GM12878 (cell line): ENCODE data around the gene CDKL1. TPM values are rescaled to one million over a fixed set of nuclear protein-coding genes. Genes with fewer than 3 reads are reported as not detected.
A peak's percentile ranks its signal among the peaks of the same experiment; 100 is the strongest.

Source experiments
- ATAC-seq: fragments of 200-7000 bp; cut with Tn5 transposase; 3 replicates; pipeline ENCODE4 v1.9.1; 2020; ENCODE audit warnings: mild to moderate bottlenecking, moderate library complexity
- BruUV-seq: library from RNA; stranded (reverse); fragments of 400-500 nt; replicated peaks from 2 replicates; lab custom pipeline; 2021; lab: Mats Ljungman, UMichigan
- CTCF ChIA-PET: fragments of 300-600 bp; sonication (Branson Sonifier 250); formaldehyde crosslinking; extraction: SDS; loops from one replicate; lab custom pipeline; 2021; ENCODE audit warnings: inconsistent platforms; lab: Yijun Ruan, JAX
- POLR2A ChIA-PET: fragments of 350-600 bp; formaldehyde crosslinking; extraction: SDS; loops from one replicate; lab custom pipeline; 2021; ENCODE audit warnings: inconsistent platforms; lab: Charles Lee
- RAD21 ChIA-PET: fragments of 300-600 bp; sonication (Branson Sonifier 250); formaldehyde crosslinking; loops from one replicate; lab custom pipeline; 2023; ENCODE audit warnings: antibody characterized with exemption; ENCODE audit not compliant: unreplicated experiment; lab: Charles Lee
- SMC1A ChIA-PET: fragments of 300-600 bp; sonication (Branson Sonifier 250); formaldehyde crosslinking; loops from one replicate; lab custom pipeline; 2023; ENCODE audit not compliant: unreplicated experiment, uncharacterized antibody; lab: Charles Lee
- DNase-seq: peaks from one replicate; pipeline ENCODE4 v3.0.0-alpha.2; 2011; ENCODE audit warnings: low read depth, low spot score
- FAIRE-seq: peaks from 3 replicates; lab custom pipeline; 2011; peaks lifted over from hg19 to GRCh38; lab: Jason Lieb, UNC
- H2AFZ ChIP-seq: 2 replicates; pipeline ENCODE4 v1.6.0; 2011; ENCODE audit warnings: low read depth, low read length, control low read depth; ENCODE audit not compliant: control insufficient read depth
- H3K27ac ChIP-seq: 2 replicates; pipeline ENCODE4 v1.5.1; 2011; ENCODE audit warnings: control low read depth; ENCODE audit not compliant: control insufficient read depth, insufficient read depth
- H3K27me3 ChIP-seq, 2 experiments: replicated peaks in 1 of 2; 2 replicates each; pipeline versions ENCODE4 v1.6.0 to v1.6.1; 2011; ENCODE audit warnings: low read length in 1 of 2; ENCODE audit not compliant: control insufficient read depth in 2 of 2, insufficient read depth in 2 of 2
- H3K36me3 ChIP-seq, 2 experiments: 2 replicates each; pipeline ENCODE4 v1.5.1; 2011; ENCODE audit warnings: low read length in 1 of 2; ENCODE audit not compliant: control insufficient read depth in 2 of 2, insufficient read depth in 2 of 2
- H3K4me1 ChIP-seq: 2 replicates; pipeline ENCODE4 v1.6.1; 2011; ENCODE audit warnings: mild to moderate bottlenecking, low read length, moderate library complexity, mixed read lengths; ENCODE audit not compliant: control insufficient read depth, insufficient read depth
- H3K4me2 ChIP-seq: 2 replicates; pipeline ENCODE4 v1.6.0; 2011; ENCODE audit warnings: control low read depth; ENCODE audit not compliant: control insufficient read depth, insufficient read depth
- H3K4me3 ChIP-seq: fragments of 200-600 bp; sonication (generic); 2 replicates; pipeline ENCODE4 v1.5.1; 2016
- H3K79me2 ChIP-seq: 2 replicates; pipeline ENCODE4 v1.6.0; 2011; ENCODE audit warnings: low read length; ENCODE audit not compliant: control insufficient read depth, insufficient read depth
- H3K9ac ChIP-seq: 2 replicates; pipeline ENCODE4 v1.8.0; 2011; ENCODE audit warnings: low read length, control low read depth, mixed read lengths; ENCODE audit not compliant: control insufficient read depth, insufficient read depth
- H3K9me3 ChIP-seq: replicated peaks from 3 replicates; pipeline ENCODE4 v1.5.1; 2011; ENCODE audit warnings: mild to moderate bottlenecking, low read length; ENCODE audit not compliant: control insufficient read depth, insufficient read depth
- H4K20me1 ChIP-seq: 2 replicates; pipeline ENCODE4 v1.6.0; 2011; ENCODE audit not compliant: control insufficient read depth, insufficient read depth
- NFXL1 ChIP-seq: fragments of 450-650 bp; IDR thresholded peaks from 2 replicates; pipeline ENCODE4 v1.6.1; 2017; ENCODE audit warnings: antibody characterized with exemption, mild to moderate bottlenecking, borderline replicate concordance
- RAD21 ChIP-seq: IDR thresholded peaks from 2 replicates; pipeline ENCODE4 v1.6.1; 2011; ENCODE audit warnings: mild to moderate bottlenecking, low read depth, low read length, moderate library complexity; ENCODE audit not compliant: insufficient read depth
- SMARCA5 ChIP-seq: fragments of 450-650 bp; IDR thresholded peaks from 2 replicates; pipeline ENCODE4 v1.6.1; 2017; ENCODE audit warnings: mild to moderate bottlenecking
- SREBF1 ChIP-seq: IDR thresholded peaks from 2 replicates; pipeline ENCODE4 v1.6.1; 2012; ENCODE audit warnings: mild to moderate bottlenecking, low read length
- YY1 ChIP-seq: IDR thresholded peaks from 2 replicates; pipeline ENCODE4 v1.6.1; 2011; ENCODE audit warnings: low read depth, mild to moderate bottlenecking, low read length
- ZNF687 ChIP-seq: fragments of 450-650 bp; IDR thresholded peaks from 2 replicates; pipeline ENCODE4 v1.6.1; 2017; ENCODE audit warnings: mild to moderate bottlenecking, moderate library complexity
- WGBS: methylation state at CpG from one replicate; pipeline ENCODE4 v1.1.6; 2016; ENCODE audit warnings: low lambda C conversion rate; ENCODE audit not compliant: insufficient replicate concordance, insufficient coverage; ENCODE audit errors: missing lambda C conversion rate; 5-methylcytosine and 5-hydroxymethylcytosine counted together
- in situ Hi-C: fragments of 300-500 bp; cut with MboI; formaldehyde crosslinking; loops from 9 replicates; pipeline ENCODE4 v1.14.3; 2018; ENCODE audit warnings: mixed read lengths
- intact Hi-C: fragments of 100-400 bp; cut with micrococcal nuclease; formaldehyde crosslinking; loops from one replicate; pipeline ENCODE4 v1.14.2; 2022; ENCODE audit not compliant: unreplicated experiment
- polyA plus RNA-seq, 11 experiments: library from polyadenylated mRNA; depleted of rRNA in 4 of 11; unstranded in 6 of 11; stranded (reverse) in 5 of 11; fragments of >200 nt; fragmentation: Nextera tagmentation in 4 of 11; fragmentation: Illumina TruSeq in 1 of 11; extraction: Ambion mirVana in 4 of 11; extraction: Trizol in 1 of 11; gene quantifications; 1 replicate in 1 of 11; 2 replicates in 10 of 11; pipeline versions ENCODE4 v1.2.1 to v1.2.3, GENCODE V29; 2011 to 2016; ENCODE audit warnings: inconsistent platforms in 2 of 11, missing spikeins in 2 of 11, low read depth in 1 of 11
- total RNA-seq, 4 experiments: library from RNA; depleted of rRNA in 3 of 4; stranded (reverse); fragments of >200 nt in 3 of 4; fragmentation: Illumina TruSeq in 1 of 4; extraction: Trizol in 1 of 4; gene quantifications; 2 replicates each; pipeline versions ENCODE4 v1.2.1 to v1.2.3, GENCODE V29; 2013 to 2021
- TF ChIP-seq, protein P1 (sequence below): IDR thresholded peaks from 2 replicates; pipeline ENCODE4 v1.6.1; 2012; ENCODE audit warnings: low read depth, low read length, improper control_type of control experiment
- TF ChIP-seq, protein P2 (sequence below), 3 experiments: IDR thresholded peaks in 2 of 3; conservative IDR thresholded peaks in 1 of 3; 2 replicates each; pipeline ENCODE4 v1.5.1; 2011; ENCODE audit warnings: low read depth in 3 of 3, low read length in 3 of 3, mild to moderate bottlenecking in 3 of 3, control low read depth in 2 of 3, moderate library complexity in 2 of 3, inconsistent platforms in 1 of 3, mixed read lengths in 1 of 3; ENCODE audit not compliant: control insufficient read depth in 2 of 3, insufficient read depth in 1 of 3; ENCODE audit errors: extremely low read depth in 1 of 3

Gene CDKL1
- total and polyA plus RNA-seq, 10 of the 15 experiments (the other 5 are each of a cell fraction or from before 2014, with no cell fraction given): 9.0 to 19.0 (median 11.1) TPM

DNA sequence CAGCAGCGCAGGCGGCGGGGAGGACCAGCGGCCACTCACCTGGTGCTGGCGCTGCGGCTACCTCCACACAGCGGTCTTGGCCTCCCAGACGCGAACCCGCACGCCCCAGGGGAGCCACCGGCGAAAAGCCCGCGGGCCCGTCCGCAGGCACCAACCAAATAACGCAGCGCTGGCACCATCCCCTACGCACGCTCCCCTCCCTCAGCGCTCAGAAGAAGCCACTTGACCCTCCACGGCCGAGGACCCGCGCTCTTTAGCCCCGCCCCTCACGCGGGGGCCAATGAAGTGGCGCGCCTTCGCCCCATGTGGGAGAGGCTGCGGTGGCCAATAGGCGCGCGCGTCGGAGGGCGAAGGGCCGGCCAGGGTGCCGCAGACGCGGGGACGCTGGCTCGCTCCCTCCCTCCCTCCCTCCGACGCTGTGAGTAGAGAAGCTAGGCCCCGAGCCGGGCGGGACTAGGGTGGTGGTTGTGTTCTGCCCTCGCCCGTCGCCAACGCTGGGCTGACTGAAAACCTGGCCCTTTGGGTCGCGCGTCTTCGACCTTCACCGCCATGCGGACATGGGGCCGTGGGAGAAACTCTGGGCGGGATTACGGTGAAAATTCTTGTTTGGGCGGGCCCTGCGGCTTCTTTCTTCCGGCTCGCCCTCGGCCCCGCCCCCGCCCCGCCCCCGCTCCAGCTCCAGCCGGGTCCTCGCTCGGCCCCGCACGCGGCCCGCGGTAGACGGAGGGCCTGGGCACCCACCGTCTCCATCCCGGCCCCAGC, 84.5 kb downstream of the CDKL1 start, which contains the start of the genes DMAC2L and L2HGDH (continued):
- TF ChIP-seq NFXL1 (no peak), ZNF687 (peak; percentile 91)

DNA sequence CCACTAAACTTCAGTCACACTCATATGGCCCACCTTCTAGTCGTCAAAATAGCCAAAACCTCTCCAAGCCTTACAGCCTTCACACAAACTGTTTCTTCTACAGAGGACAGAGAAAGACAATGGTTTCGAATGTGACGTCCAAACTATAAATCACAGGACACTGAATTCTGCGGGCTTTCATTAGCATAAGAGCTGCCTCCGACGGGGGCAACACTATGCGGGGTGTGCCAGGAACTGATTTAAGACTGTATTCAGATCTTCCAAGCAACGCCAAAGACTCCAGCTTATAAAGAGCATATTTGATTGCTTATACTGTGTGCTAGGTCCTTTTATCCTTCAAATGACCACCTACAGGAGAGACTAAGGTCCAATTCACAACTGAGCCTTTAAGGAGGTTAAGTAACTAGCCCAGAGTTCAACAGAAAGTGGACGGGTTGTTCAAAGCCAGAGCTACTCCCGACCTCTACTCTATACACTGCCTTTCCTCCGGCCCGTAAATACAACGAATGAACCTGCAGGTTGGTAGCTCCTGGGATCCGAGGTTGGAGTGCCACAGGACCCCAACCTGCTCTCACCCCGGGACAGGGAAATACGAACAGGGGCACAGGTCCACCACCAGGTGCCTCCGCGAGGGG, 85.2 kb downstream of the CDKL1 start:
- in situ Hi-C loops: no loop called here
- H3K4me1 ChIP-seq: peaks cover 4% of the 10 kb centered on the region; the same call in 1 of the 2 replicates
- intact Hi-C loops: loop anchor here (5.0 to 10.0 kb wide), 2 partner anchors 449 to 513 kb away; no protein-coding TSS in a partner anchor
- peak overlapping the region; percentile 95 for H3K4me2 ChIP-seq
- ATAC-seq (peak; percentile 1), DNase-seq (no peak), FAIRE-seq (no peak)
- ChIA-PET CTCF (interaction anchor here (0.6 to 3.2 kb wide), 10 partner anchors 10 to 549 kb away, joined by 3 to 39 read pairs (median 4); no protein-coding TSS in a partner anchor), SMC1A (interaction anchor here (0.6 to 3.4 kb wide), 7 partner anchors 10 to 449 kb away, joined by 3 to 19 read pairs (median 3); no protein-coding TSS in a partner anchor), POLR2A (interaction anchor here (0.6 to 1.9 kb wide), 11 partner anchors 9 to 464 kb away, joined by 3 to 6 read pairs (median 4); partner anchors contain the start of gene NEMF), RAD21 (interaction anchor here (0.7 to 1.1 kb wide), 4 partner anchors 52 to 549 kb away, joined by 4 to 5 read pairs (median 4); no protein-coding TSS in a partner anchor)
- H4K20me1 ChIP-seq: no peaks in the 10 kb centered on the region
- WGBS: under 1% methylated on average over 18 of the region's 18 CpGs
- H3K79me2 ChIP-seq: peaks cover 32% of the 10 kb centered on the region
- H3K4me3 ChIP-seq: peak overlapping the region; percentile 97
- TSS peak; percentile 85 for BruUV-seq
- no peaks in the 10 kb centered on the region for H3K27me3 ChIP-seq
- peak overlapping the region; percentile 86 for H3K9ac ChIP-seq
- H3K27ac ChIP-seq: peak overlapping the region; percentile 59
- peaks cover 6% of the 10 kb centered on the region; the same call in 1 of the 3 replicates for H3K9me3 ChIP-seq
- H2AFZ ChIP-seq: peak overlapping the region; percentile 93
- H3K36me3 ChIP-seq: no peaks in the 10 kb centered on the region
- TF ChIP-seq SREBF1 (no peak), YY1 (no peak), RAD21 (0 out of 2 replicates have a peak, but pooled peaks have one; percentile 12), SMARCA5 (peak; percentile 63; the same call in 1 of the 2 replicates)
- TF ChIP-seq, protein P1, sequence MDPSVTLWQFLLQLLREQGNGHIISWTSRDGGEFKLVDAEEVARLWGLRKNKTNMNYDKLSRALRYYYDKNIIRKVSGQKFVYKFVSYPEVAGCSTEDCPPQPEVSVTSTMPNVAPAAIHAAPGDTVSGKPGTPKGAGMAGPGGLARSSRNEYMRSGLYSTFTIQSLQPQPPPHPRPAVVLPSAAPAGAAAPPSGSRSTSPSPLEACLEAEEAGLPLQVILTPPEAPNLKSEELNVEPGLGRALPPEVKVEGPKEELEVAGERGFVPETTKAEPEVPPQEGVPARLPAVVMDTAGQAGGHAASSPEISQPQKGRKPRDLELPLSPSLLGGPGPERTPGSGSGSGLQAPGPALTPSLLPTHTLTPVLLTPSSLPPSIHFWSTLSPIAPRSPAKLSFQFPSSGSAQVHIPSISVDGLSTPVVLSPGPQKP: no peak
- TF ChIP-seq, protein P2, sequence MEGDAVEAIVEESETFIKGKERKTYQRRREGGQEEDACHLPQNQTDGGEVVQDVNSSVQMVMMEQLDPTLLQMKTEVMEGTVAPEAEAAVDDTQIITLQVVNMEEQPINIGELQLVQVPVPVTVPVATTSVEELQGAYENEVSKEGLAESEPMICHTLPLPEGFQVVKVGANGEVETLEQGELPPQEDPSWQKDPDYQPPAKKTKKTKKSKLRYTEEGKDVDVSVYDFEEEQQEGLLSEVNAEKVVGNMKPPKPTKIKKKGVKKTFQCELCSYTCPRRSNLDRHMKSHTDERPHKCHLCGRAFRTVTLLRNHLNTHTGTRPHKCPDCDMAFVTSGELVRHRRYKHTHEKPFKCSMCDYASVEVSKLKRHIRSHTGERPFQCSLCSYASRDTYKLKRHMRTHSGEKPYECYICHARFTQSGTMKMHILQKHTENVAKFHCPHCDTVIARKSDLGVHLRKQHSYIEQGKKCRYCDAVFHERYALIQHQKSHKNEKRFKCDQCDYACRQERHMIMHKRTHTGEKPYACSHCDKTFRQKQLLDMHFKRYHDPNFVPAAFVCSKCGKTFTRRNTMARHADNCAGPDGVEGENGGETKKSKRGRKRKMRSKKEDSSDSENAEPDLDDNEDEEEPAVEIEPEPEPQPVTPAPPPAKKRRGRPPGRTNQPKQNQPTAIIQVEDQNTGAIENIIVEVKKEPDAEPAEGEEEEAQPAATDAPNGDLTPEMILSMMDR (IDR thresholded peaks at IDR 0.05 in 2 of 3, conservative IDR thresholded peaks at IDR 0.05 in 1 of 3; ENCODE audit: control insufficient read depth in 2 of 3, extremely low read depth in 1 of 3, insufficient read depth in 1 of 3, low read depth in 3 of 3, low read length in 3 of 3): peak in 2 of 3 experiments; percentile 55 to 59; a peak in 3 of 6 replicates
